ENCODE results near the gene FAM114A1. TPM values are rescaled to one million over a fixed set of nuclear protein-coding genes. Genes with fewer than 3 reads are reported as not detected.
A peak's percentile ranks its signal among the peaks of the same experiment; 100 is the strongest.

The FAM114A1 gene
- total RNA-seq, 3 donors from 2014 or later (not counting 1 experiment from before 2014, with no cell fraction given): 0.31 to 0.70 TPM; not detected in 1

DNA sequence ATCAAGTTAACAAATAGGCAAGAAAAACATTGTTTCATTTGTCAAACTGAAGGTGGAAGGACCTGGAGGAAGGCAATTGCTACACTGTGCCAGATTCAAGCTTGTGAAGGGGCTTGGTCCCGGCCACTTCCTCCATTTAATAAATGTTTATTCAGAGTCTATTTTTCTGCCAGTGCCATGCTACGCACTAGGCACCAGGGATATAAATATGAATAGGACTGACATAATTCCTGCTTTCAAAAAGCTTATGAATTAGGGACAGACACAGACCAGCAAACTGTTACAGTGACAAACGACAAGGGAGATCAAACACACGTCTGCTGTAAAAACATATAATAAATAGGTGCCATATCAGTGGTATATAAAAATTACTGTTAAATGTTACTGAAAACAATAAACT, 11.6 kb upstream of the FAM114A1 start:
- peaks cover 13% of the 10 kb centered on the region for H3K4me1 ChIP-seq (ENCODE audit: control insufficient read depth, insufficient read depth, low read length)
- intact Hi-C loops (cut with micrococcal nuclease): loop anchor here (1.0 to 5.0 kb wide), 3 partner anchors 54 to 677 kb away; partner anchors contain the start of gene TLR1
- no peaks in the 10 kb centered on the region for H3K9me3 ChIP-seq (ENCODE audit: control insufficient read depth, insufficient read depth, low read length)
- no peaks in the 10 kb centered on the region for H3K36me3 Mint-ChIP-seq
- H3K27me3 ChIP-seq (ENCODE audit: control insufficient read depth, insufficient read depth, low read length): no peaks in the 10 kb centered on the region
- peaks cover 3% of the 10 kb centered on the region in 2 donors for H3K27me3 Mint-ChIP-seq (ENCODE audit: low read depth in 2 of 2)
- DNase-seq: peak in 1 of 2 donors; percentile 47
- no peaks in the 10 kb centered on the region for H3K36me3 ChIP-seq (ENCODE audit: control insufficient read depth, insufficient read depth, low read length)
- 37% methylated on average over 2 of the region's 4 CpGs for WGBS (ENCODE audit: insufficient coverage)
- H3K27ac ChIP-seq (ENCODE audit: low read length): peak overlapping the region; percentile 65
- TF ChIP-seq, protein P1, sequence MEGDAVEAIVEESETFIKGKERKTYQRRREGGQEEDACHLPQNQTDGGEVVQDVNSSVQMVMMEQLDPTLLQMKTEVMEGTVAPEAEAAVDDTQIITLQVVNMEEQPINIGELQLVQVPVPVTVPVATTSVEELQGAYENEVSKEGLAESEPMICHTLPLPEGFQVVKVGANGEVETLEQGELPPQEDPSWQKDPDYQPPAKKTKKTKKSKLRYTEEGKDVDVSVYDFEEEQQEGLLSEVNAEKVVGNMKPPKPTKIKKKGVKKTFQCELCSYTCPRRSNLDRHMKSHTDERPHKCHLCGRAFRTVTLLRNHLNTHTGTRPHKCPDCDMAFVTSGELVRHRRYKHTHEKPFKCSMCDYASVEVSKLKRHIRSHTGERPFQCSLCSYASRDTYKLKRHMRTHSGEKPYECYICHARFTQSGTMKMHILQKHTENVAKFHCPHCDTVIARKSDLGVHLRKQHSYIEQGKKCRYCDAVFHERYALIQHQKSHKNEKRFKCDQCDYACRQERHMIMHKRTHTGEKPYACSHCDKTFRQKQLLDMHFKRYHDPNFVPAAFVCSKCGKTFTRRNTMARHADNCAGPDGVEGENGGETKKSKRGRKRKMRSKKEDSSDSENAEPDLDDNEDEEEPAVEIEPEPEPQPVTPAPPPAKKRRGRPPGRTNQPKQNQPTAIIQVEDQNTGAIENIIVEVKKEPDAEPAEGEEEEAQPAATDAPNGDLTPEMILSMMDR (IDR thresholded peaks at IDR 0.05): no peak
- H3K4me3 Mint-ChIP-seq: peak overlapping the region; percentile 92
- peaks cover 0 to 13% of the 10 kb centered on the region in 2 donors for H3K4me1 Mint-ChIP-seq
- peak; percentile 44 to 59 (median 49) for ATAC-seq
- H3K9me3 Mint-ChIP-seq: no peaks in the 10 kb centered on the region
- peak overlapping the region; percentile 48 for H3K4me3 ChIP-seq (ENCODE audit: low read length)
- H3K27ac Mint-ChIP-seq: peak overlapping the region; percentile 78 to 84

DNA sequence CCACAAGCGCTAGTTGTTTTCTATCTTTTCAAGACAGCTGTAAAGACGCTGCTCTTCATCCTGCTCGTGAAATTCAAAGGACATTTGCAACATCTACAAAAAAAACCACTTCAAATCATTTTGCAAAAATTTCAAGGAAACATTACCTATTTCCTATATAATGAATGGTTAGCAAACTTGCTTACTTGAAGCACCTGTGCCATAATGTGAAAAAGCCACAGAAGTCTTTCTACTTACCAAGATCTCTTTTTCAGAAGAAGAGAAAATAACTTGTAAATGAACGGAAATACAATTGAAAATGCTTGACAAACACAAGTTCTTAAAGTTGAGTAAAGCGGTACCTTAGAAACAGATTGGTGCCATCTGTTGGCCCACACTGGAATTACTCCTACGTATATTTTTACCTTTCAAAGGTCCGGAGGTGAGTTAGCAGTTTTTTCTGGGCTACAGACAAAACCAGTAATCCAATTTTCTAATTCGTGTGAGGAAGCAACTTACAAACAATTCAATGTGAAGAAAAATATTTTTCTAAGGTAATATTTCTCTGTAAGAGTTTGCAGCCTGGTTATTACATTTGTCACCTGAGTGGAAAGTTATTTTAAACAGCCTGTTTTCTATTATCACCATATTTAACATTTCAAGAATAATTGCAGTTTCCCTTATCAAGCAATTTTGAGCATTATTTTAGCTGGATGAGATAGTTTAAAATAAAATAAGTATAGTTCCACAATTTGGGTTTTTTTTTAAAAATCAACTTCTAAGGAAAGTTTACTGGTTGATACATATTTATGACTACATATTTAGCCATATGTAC, 10.9 kb upstream of the FAM114A1 start, which contains the start of gene TLR6:
Gene TLR6, minus strand, starts transcription at position 294 of the 814 bp plus-strand sequence. CDS start 27,344 bp downstream, outside the sequence.
- Mint-ChIP-seq H3K27me3 (ENCODE audit: low read depth in 2 of 2) (peaks cover 8 to 10% of the 10 kb centered on the region in 2 donors), H3K27ac (peak within 1 kb of the TSS; percentile 78 to 84), H3K4me3 (peak within 1 kb of the TSS; percentile 92), H3K4me1 (peaks cover 0 to 13% of the 10 kb centered on the region in 2 donors), H3K9me3 (no peaks in the 10 kb centered on the region), H3K36me3 (no peaks in the 10 kb centered on the region)
- peak within 1 kb of the TSS; percentile 48 for H3K4me3 ChIP-seq (ENCODE audit: low read length)
- DNase-seq: peak in 1 of 2 donors; percentile 89
- no peaks in the 10 kb centered on the region for H3K36me3 ChIP-seq (ENCODE audit: control insufficient read depth, insufficient read depth, low read length)
- H3K27ac ChIP-seq (ENCODE audit: low read length): peak within 1 kb of the TSS; percentile 65
- WGBS (ENCODE audit: insufficient coverage): 1% methylated on average over 4 of the region's 8 CpGs
- H3K4me1 ChIP-seq (ENCODE audit: control insufficient read depth, insufficient read depth, low read length): peaks cover 13% of the 10 kb centered on the region
- no peaks in the 10 kb centered on the region for H3K27me3 ChIP-seq (ENCODE audit: control insufficient read depth, insufficient read depth, low read length)
- TF ChIP-seq, protein P1 (IDR thresholded peaks at IDR 0.05): peak; percentile 83
- no peaks in the 10 kb centered on the region for H3K9me3 ChIP-seq (ENCODE audit: control insufficient read depth, insufficient read depth, low read length)
- intact Hi-C loops (cut with micrococcal nuclease): loop anchor here (1.0 to 5.0 kb wide), 3 partner anchors 54 to 678 kb away; partner anchors contain the start of gene TLR1
- peak; percentile 77 to 81 (median 79) for ATAC-seq

DNA sequence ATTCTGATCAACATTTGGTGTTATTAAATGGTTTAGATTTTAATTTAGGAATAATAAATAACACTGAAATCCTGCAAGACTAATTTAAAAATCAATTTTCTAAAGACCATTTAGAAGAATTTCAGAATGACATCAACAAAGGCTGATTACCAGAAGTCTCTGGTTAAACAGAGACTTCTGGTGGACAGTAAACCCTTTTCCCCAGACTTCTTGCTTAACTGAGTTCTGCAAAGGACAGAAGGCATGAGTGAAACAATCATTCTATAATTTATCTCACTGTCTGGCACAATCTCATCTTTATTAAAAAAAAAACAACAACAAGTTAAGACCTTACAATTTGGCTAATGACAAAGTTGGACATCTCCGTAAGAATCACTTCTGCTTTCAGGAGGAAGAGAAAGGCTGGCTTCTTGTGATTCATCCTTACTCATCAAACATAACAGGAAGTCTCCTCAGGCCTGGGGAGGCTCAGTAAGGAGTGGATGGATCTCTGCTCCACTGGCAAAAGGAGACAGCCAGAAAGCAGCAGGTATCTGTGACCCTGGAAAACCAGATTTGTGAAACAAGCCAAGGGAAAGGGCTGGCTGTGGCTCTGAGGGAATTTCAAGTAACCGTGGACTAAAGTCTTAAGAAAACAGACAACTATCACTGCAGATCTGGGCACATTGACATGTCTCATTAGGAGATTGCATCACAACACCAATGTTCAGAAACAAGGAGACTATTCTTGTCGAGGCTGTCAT, 10.1 kb upstream of the FAM114A1 start:
- no peaks in the 10 kb centered on the region for H3K9me3 Mint-ChIP-seq
- H3K4me3 Mint-ChIP-seq: peak overlapping the region; percentile 14
- DNase-seq (peak in 1 of 2 donors; percentile 34), ATAC-seq (peak in 1 of 3 donors; percentile 68)
- Histone ChIP-seq H3K27me3 (ENCODE audit: control insufficient read depth, insufficient read depth, low read length) (no peaks in the 10 kb centered on the region), H3K4me1 (ENCODE audit: control insufficient read depth, insufficient read depth, low read length) (peaks cover 13% of the 10 kb centered on the region), H3K4me3 (ENCODE audit: low read length) (no peak overlapping the region), H3K9me3 (ENCODE audit: control insufficient read depth, insufficient read depth, low read length) (no peaks in the 10 kb centered on the region), H3K27ac (ENCODE audit: low read length) (peak overlapping the region; percentile 30), H3K36me3 (ENCODE audit: control insufficient read depth, insufficient read depth, low read length) (no peaks in the 10 kb centered on the region)
- intact Hi-C loops (cut with micrococcal nuclease): loop anchor here (2.0 to 5.0 kb wide), 2 partner anchors 55 to 679 kb away; partner anchors contain the start of gene TLR1
- H3K27ac Mint-ChIP-seq: peak overlapping the region; percentile 47 to 84
- H3K4me1 Mint-ChIP-seq: peaks cover 0 to 13% of the 10 kb centered on the region in 2 donors
- 42% methylated on average over 3 of the region's 3 CpGs for WGBS (ENCODE audit: insufficient coverage)
- H3K36me3 Mint-ChIP-seq: no peaks in the 10 kb centered on the region
- TF ChIP-seq, protein P1 (IDR thresholded peaks at IDR 0.05): no peak
- peaks cover 11 to 15% of the 10 kb centered on the region in 2 donors for H3K27me3 Mint-ChIP-seq (ENCODE audit: low read depth in 2 of 2)

All from natural killer cell (primary cell).